GM19438 (cell line): Measurements from ENCODE around the gene MYCN.
"Not testable (repeated sequence)": the region's sequence is repeated elsewhere in the genome, so short reads cannot be mapped to it uniquely, and the experiment has no call there.

ENCODE experiments used
- ATAC-seq: cut with Tn5 transposase; IDR thresholded peaks from one replicate; pipeline ENCODE4 v1.9.1; 2021; ENCODE audit warnings: low read depth; ENCODE audit not compliant: unreplicated experiment

Gene MYCN

GRCh38 chr2:15939854-15940660, at the start of gene MYCN:
Gene MYCN (plus strand): TSS chr2:15940550. CDS start chr2:15942065, 1,515 bp downstream.
- ATAC-seq = peak; percentile 8

GRCh38 chr2:15890936-15891905, 49.1 kb upstream of the MYCN start:
- no peak for ATAC-seq

GRCh38 chr2:15892151-15892880, 48.0 kb upstream of the MYCN start:
- no peak for ATAC-seq

DNA sequence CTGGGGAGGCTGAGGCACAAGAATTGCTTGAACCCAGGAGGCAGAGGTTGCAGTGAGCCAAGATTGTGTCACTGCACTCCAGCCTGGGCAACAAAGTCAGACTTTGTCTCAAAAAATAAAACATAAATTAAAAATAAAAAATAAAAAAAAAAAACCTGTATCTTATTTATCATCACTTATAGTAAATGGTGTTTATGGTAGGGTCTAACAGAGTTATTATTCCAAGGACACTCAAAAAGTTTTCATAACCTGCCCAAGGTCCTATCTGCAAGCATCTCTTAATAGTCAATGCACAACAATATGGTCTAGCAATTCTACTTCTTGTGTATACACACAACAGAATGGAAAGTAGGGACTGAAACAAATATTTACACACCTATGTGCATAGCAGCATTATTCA, 47.3 kb upstream of the MYCN start:
- ATAC-seq = no peak

DNA sequence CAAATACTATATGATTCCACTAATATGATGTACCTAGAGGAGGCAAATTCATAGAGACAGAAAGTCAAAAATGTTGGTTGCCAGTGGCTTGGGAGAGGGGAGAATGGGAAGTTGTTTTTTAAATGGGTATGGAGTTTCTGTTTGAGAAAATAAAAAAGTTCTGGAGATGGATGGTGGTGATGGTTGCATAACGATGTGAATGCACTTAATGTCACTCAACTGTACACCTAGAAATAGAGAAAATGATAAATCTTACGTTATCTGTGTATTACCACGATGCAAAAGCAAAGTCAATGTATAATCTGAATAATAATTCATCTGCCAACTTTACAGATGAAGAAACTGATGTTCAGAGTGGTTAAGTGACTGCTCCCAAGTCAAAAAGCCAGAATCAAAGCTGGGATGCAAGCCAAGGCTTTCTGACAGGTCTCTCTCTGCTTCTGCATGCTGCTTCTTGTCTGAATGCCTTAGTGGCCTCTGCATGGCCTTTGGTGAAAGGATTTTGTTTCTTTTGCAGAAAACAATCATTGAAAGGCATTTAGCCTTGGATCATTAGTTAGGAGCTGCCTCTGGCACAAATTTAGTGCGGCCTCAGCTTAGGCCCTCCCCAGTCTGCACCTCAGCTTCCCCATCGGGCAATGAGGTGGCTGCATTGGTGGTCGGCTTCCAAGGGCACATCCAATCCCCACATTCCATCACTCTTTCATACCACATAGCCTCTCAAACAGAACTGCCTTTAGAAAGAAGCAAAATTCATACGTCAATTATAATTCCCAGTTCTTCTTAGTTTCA, 46.5 kb upstream of the MYCN start:
- ATAC-seq = no peak

- ATAC-seq = no peak
Observed at GRCh38 chr2:15894481-15895144, 45.7 kb upstream of the MYCN start.

GRCh38 chr2:15895615-15896469, 44.5 kb upstream of the MYCN start:
- ATAC-seq = no peak

DNA sequence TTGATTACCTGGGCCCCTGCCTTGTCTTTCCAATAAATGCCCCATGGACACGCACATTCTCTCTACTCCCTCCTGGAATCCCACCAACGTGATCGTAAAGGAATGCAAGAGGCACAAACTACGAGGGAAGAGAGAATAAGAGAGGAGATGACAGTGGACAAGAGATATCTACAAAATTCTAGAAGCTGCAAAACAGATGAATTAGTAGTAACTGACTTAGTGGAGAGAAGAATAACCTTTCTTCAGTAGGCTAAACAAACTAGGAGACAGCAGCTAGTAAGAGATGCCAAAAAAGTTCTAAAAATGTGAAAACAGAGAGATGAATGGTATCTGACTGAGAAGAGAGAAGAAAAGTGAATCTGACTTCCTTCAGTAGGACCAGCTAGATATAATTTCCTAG, 43.5 kb upstream of the MYCN start:
- no peak for ATAC-seq

- no peak for ATAC-seq
Observed at GRCh38 chr2:15897431-15898098, 42.8 kb upstream of the MYCN start.

- no peak for ATAC-seq
Observed at GRCh38 chr2:15899327-15899612, 41.1 kb upstream of the MYCN start.

DNA sequence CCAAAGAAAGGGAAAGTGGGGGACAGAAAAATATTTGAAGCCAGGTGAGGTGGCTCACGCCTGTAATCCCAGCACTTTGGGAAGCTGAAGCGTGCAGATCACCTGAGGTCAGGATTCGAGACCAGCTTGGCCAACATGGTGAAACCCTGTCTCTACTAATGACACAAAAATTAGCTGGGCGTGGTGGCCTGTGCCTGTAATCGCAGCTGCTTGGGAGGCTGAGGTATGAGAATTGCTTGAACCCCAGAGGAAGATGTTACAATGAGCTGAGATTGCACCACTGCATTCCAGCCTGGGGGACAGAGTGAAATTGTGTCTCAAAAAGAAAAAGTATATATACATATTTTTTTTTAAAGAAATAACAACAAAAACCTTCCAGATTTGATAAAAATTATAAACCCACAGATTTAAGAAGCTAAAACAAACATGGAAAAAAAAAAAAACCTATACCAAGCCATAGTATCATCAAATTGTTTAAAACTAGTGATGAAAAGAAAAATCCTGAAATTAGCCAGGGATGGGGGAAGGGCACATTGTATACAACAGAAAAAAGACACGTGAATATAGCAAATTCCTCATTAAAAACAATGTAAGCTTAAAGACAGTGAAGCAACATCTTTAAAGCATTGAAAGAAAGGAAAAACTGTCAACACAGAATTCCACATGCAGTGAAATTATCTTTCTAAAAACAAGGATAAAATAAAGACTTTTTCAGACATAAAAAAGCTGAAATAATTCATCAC, 40.4 kb upstream of the MYCN start:
- ATAC-seq = no peak

DNA sequence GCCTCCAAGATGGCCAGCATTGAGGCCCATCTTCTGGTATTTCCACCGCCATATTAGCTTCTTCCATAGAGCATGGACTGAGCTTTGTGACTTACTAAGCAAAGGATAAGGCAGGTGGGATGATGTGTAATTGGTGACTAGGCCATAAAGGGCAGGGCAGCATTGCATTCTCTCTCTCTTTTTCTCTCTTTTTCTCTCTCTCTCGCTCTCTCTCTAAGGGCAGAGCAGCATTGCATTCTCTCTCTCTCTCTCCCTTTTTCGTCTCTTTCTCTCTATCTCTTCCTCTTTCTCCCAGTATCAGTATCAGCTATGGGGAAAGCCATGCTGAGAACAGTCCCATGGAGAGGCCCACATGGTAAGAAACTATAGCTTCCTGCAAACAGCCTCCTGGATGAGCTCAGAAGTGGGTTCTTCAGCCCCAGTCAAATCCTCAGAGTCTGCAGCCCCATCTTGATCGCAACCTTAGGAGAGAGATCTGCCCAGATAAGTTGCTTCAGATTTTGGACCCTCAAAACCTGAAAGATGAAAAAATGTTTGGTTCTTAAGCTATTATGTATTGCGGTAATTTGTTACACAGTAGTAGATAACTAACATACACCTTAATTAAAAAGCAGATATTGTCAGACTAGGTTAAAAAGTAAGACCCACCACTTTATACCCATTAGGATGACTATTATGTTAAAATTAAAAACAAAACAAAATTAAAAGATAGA, 39.1 kb upstream of the MYCN start:
- no peak for ATAC-seq

DNA sequence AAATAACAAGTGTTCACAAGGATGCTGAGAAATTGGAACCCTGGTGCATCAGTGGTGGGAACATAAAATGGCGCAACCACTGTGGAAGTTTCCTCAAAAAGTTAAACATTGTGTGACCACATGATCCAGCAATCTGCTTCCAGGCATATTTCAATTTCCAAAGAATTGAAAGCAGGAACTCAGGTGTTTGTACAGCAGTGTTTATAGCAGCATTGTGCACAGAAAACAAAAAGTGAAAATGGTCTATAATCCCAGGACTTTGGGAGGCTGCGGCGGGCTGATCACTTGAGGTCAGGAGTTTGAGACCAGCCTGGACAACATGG, 38.6 kb upstream of the MYCN start:
- no peak for ATAC-seq

DNA sequence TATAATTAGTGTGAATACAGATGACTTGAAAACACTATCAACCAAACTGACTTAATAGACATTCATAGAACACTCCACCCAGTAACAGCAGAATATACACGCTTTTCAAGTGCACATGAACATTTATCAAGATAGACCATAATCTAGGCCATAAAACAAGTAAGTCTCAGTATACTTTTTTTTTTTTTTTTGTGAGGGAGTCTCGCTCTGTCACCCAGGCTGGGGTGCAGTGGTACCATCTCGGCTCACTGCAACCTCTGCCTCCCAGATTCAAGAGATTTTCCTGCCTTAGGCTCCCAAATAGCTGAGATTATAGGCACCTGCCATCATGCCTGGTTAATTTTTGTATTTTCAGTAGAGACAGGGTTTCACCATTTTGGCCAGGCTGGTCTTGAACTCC, 36.4 kb upstream of the MYCN start:
- ATAC-seq = not testable (repeated sequence)

- ATAC-seq = no peak
Observed at GRCh38 chr2:15905267-15905645, 35.1 kb upstream of the MYCN start.

- no peak for ATAC-seq
Observed at GRCh38 chr2:15905986-15906491, 34.3 kb upstream of the MYCN start.

DNA sequence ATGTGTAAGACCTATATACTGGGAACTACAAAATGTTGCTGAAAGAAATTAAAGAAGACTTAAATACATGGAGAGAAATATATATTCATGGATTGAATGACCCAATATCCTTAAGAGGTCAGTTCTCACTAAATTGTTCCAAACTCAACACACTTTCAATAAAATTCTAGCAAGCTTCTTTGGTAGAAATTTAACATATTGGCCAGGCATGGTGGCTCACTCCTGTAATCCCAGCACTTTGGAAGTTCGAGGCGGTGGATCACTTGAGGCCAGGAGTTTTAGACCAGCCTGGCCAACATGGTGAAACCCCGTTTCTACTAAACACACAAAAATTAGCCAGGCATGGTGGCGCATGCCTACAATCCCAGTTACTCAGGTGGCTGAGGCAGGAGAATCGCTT, 33.6 kb upstream of the MYCN start:
- ATAC-seq = no peak
